GM18505 (cell line): Measurements from ENCODE around the gene RNF43.

Experiments
- ATAC-seq: cut with Tn5 transposase; IDR thresholded peaks from one replicate; pipeline ENCODE4 v1.9.1; 2021; ENCODE audit not compliant: unreplicated experiment
- POLR2A ChIP-seq: IDR thresholded peaks from 4 replicates; pipeline ENCODE4 v1.6.1; 2011; ENCODE audit warnings: borderline replicate concordance; ENCODE audit not compliant: insufficient read depth, insufficient read length; ENCODE audit errors: extremely low read depth

Gene RNF43

GRCh38 chr17:58382108-58382871 is 35.0 kb downstream of the RNF43 start:
- TF ChIP-seq POLR2A: no peak
- no peak for ATAC-seq

GRCh38 chr17:58381124-58382035 is 36.0 kb downstream of the RNF43 start:
- TF ChIP-seq POLR2A: no peak
- no peak for ATAC-seq

- ATAC-seq: no peak
- TF ChIP-seq POLR2A: no peak
These were observed 36.9 kb downstream of the RNF43 start for GRCh38 chr17:58380207-58381123.

GRCh38 chr17:58379511-58379824 is 37.9 kb downstream of the RNF43 start:
- no peak for TF ChIP-seq POLR2A
- no peak for ATAC-seq

- TF ChIP-seq POLR2A: no peak
- no peak for ATAC-seq
These were observed 38.4 kb downstream of the RNF43 start for GRCh38 chr17:58378733-58379510.

GRCh38 chr17:58377661-58378060 is 39.7 kb downstream of the RNF43 start:
- no peak for ATAC-seq
- no peak for TF ChIP-seq POLR2A

- ATAC-seq: no peak
- no peak for TF ChIP-seq POLR2A
These were observed 40.2 kb downstream of the RNF43 start for GRCh38 chr17:58377093-58377601.

- ATAC-seq: no peak
- TF ChIP-seq POLR2A: no peak
These were observed 40.8 kb downstream of the RNF43 start for GRCh38 chr17:58376472-58377000.

GRCh38 chr17:58375811-58376210 is 41.5 kb downstream of the RNF43 start:
- no peak for TF ChIP-seq POLR2A

GRCh38 chr17:58375256-58375655 is 42.1 kb downstream of the RNF43 start:
- no peak for TF ChIP-seq POLR2A
- no peak for ATAC-seq

More at GRCh38 chr17:58375811-58376210, 41.5 kb downstream of the RNF43 start:
- ATAC-seq: no peak

- no peak for TF ChIP-seq POLR2A
- no peak for ATAC-seq
These were observed 43.4 kb downstream of the RNF43 start for GRCh38 chr17:58373923-58374322.

- ATAC-seq: no peak
- TF ChIP-seq POLR2A: no peak
These were observed 44.3 kb downstream of the RNF43 start for GRCh38 chr17:58373003-58373402.
